ENCODE results near the gene TRIP13.

Gene TRIP13

DNA sequence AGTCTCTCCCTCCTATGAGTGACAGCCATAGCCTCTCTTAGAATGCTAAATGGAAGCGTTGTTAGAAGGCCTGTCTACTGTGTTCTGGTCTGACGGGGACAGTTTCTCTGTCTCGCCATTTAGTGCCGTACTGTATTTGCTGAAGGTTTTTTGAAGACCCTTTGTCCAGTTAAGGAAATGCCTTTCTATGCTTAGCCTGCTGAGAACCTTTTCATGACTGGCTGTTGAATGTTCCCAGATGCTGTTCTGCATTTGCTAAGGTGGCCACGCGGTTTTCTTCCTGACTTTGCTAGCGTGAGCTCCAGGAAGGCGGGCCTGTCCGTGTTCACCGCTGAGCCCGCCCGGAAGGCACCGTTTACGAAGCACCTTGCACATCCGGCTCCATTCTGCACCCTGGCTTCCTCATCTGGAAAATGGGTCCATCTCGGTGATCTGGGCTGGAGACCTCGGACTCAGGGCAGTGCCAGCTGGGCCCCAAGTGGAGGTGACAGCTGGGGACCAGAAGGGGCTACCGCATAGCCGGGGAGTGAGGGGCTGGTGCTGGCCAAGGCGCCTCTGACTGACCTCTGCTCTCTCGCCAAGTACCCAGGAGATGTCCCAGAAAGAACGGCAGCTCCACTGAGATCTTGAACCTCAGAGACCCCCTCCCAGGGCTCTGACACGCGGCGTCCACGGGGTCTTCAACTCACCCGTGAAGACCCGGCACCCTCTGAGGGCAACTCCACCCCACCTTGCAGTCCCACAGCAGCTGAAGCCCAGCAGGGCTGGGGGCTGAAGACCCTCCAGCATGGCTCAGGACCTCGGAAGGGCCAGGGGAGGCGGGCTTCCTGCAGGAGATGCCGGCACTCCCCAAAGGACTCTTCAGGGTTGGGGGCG lies 63.4 kb downstream of the TRIP13 start:
- no peak for DNase-seq (ENCODE audit: low read depth)

DNA sequence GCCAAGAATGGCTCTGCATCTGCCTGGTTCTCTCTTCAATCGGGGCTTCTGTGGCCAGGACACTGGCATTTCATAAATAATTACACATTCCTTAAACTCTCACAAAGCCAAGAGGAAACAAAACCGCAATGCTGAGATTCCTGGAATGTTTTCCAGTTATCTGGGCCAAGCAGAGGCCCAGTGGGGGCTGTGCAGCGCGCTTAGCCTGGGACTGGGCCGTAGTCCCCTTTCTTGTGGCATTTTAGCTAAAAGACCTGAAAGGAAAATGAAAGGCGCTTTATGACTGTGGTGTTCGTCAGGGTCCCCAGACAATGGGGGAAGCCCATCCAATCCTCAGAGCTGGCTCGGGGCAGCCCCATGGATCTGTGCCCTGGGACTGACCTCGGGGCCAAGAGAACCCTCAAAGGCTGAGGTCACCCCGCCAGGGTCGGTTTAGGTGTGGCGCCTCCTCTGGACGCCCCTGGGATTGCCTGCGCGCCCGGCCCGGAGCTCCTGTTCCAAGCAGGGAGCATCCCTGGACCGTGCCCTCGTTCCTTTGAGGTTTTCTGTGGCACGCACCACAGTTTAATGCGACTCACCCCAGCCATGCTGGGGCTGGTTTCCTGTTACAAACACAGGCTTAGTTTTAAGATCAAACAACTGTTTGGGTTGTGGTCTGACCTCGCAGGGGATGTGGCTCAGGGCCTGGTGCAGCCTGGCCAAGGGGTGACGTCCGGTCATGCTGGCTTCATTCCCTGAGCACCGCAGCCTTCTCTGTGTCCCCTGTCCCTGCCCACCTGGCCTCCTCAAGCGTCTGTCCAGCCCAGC lies 64.5 kb downstream of the TRIP13 start:
- peak; percentile 93 for DNase-seq (ENCODE audit: low read depth)

DNA sequence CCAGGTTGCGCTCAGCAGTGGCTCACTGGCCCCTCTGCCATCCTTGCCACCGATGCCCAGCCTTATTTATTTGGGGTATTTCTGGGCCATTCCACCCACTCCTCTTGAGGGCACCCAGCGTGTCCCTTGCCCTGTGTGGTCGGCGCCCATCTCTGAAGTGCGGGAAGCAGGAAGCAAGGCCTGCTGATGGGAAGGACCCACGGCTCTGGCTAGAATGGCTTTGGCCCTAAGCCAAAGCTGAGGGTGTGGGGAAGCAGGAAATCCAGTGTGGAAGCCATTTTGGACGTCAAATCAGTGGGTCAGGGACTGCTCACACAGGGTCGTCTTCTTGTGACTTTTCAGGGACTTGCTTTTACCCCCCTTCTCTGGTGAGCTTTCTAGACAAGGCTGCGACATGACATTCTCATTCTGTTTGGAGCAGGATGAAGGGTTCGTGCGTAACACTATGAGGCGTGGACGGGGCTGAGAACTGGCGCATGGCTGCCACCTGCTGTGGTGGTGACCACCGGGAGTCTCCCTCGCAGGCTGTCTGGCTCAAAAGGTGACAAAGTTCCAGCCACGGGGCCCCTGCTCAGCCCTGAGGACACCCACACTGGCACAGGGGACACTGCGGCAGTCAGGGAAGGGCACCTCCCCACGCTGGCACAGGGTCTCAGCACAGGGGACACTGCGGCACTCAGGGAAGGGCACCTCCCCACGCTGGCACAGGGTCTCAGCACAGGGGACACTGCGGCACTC lies 65.2 kb downstream of the TRIP13 start:
- peak; percentile 52 for DNase-seq (ENCODE audit: low read depth)

GRCh38 chr5:958701-959571 lies 66.3 kb downstream of the TRIP13 start:
- DNase-seq (ENCODE audit: low read depth), result peak; percentile 73

DNA sequence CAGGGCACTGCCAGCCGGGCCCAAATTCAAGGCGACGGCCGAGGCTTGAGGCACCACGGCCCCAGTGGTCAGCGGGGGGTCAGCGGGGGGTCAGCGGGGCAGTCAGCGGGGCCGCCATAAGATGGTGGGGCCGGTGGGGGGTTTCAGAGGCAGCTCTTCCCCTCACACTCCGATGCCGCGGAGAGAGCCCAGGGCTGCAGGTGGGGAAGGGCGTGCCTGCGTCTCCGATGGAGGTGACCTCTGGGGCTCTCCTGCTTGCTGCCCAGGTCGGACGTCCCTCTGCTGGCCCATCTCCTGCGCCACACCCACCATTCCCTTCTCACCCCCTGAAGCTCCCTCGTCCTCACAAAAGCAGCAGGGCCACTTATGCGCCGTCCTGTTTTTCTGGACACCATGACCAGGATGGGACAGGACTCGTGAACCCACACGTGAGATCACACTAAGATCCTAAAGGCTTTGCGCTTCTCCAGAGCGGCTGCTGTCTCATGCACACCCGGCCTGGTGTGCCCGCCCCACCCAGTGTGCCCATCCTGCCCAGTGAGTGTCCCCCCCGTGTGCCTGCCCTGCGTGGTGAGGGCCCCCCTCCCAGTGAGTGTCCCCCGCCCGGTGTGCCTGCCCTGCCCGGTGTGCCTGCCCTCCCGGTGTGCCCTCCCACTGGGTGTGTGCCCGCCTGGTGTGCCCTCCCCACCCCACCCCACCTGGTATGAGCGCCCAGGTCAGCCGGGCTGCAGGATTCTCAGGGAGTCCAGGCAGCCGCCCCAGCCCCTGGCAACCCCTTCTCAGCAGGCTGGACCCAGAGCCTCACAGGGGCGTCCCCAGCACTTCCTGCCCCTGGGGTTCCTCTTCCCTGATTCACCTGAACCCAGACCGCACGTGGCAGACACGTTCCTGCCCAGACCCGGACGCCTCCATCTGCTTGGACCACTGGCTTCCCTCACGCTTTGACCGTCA lies 67.2 kb downstream of the TRIP13 start:
- DNase-seq (ENCODE audit: low read depth), result no peak

- no peak for DNase-seq (ENCODE audit: low read depth)
Observed at GRCh38 chr5:960551-960950, 67.9 kb downstream of the TRIP13 start.

GRCh38 chr5:961002-961710 lies 68.5 kb downstream of the TRIP13 start:
- DNase-seq (ENCODE audit: low read depth), result no peak

- DNase-seq (ENCODE audit: low read depth), result no peak
Observed at GRCh38 chr5:961711-962240, 69.1 kb downstream of the TRIP13 start.

GRCh38 chr5:962386-962785 lies 69.7 kb downstream of the TRIP13 start:
- no peak for DNase-seq (ENCODE audit: low read depth)

GRCh38 chr5:962801-963200 lies 70.1 kb downstream of the TRIP13 start:
- no peak for DNase-seq (ENCODE audit: low read depth)

DNA sequence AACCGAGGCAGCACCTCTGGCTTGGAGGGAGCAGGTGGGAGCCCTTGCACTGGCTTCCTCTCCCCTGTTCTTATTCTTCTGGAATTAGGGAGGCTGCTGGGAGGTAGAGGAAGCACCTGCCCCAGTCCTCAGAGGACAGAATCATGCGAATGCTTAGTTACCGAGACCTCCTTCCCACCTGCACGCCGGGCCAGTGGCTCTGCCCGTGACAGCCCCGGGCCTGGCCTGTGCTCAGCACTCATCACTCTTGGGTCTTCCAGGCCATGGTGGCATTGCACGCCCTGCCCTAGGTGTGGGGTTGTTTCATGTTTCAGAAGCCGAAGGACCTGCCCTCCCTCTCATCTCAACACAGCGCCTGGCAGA lies 70.6 kb downstream of the TRIP13 start:
- DNase-seq (ENCODE audit: low read depth), result no peak

GRCh38 chr5:963673-964531 lies 71.2 kb downstream of the TRIP13 start:
- DNase-seq (ENCODE audit: low read depth), result peak; percentile 52

- no peak for DNase-seq (ENCODE audit: low read depth)
Observed at GRCh38 chr5:964821-965220, 72.1 kb downstream of the TRIP13 start.

DNA sequence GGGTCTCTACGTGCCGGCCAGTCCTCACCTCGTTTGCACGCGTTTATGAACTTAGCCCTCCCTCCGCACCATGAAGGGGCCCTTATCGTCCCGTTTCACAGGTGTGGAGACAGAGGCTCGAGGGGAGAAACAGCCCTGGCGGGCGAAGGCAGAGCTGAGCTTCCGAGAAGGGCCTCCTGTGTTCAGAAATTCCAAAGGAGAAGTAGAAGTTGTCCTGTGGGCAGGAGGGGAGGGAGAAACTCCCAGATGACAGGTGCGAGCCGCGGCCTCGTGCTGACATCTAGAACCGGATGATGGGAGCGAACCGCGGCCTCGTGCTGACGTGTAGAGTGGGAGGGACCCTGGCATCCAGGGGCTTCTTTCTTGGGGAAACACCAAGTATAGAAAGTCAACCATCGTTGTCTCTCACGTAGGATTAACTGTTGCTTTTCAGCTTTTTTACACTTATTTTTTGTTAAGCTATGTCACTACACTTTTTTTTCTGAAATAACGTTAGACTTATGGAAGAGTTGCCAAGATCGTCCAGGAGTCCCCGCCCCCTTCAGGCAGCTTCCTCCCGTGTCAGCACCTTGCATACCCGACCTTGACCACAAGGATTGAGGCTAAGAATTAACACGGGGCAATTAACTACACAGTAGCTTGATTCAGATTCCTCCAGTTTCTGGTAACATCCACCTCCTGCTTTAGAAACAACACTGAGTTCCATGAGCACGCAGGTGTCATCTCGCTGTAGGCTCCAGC lies 73.1 kb downstream of the TRIP13 start:
- no peak for DNase-seq (ENCODE audit: low read depth)

- no peak for DNase-seq (ENCODE audit: low read depth)
Observed at GRCh38 chr5:966345-966710, 73.6 kb downstream of the TRIP13 start.

GRCh38 chr5:966941-967340 lies 74.3 kb downstream of the TRIP13 start:
- DNase-seq (ENCODE audit: low read depth), result no peak

Data from EH (cell line).